DND-41 (cell line): Measurements from ENCODE around the gene FAU.
A peak's percentile ranks its signal among the peaks of the same experiment; 100 is the strongest.

Experiments
- ATAC-seq: fragments of 200-7000 bp; cut with Tn5 transposase; 3 replicates; pipeline ENCODE4 v1.9.1; 2021; ENCODE audit warnings: low read depth; ENCODE audit not compliant: insufficient read depth
- DNase-seq: peaks from one replicate; pipeline ENCODE4 v3.0.0-alpha.2; 2020
- H2AFZ ChIP-seq: 2 replicates; pipeline ENCODE4 v1.6.0; 2012; ENCODE audit warnings: low read depth, low read length
- H3K27ac ChIP-seq: 2 replicates; pipeline ENCODE4 v1.5.1; 2012; ENCODE audit warnings: low read length, inconsistent platforms
- H3K27me3 ChIP-seq: fragments of 200-600 bp; sonication (generic); 2 replicates; pipeline ENCODE4 v1.6.0; 2012; ENCODE audit warnings: low read length, mild to moderate bottlenecking, inconsistent platforms; ENCODE audit not compliant: insufficient read depth, poor library complexity
- H3K36me3 ChIP-seq: 2 replicates; pipeline ENCODE4 v1.5.1; 2012; ENCODE audit warnings: low read length, inconsistent platforms; ENCODE audit not compliant: insufficient read depth
- H3K4me1 ChIP-seq: 2 replicates; pipeline ENCODE4 v1.5.1; 2012; ENCODE audit warnings: mild to moderate bottlenecking, low read length; ENCODE audit not compliant: insufficient read depth
- H3K4me2 ChIP-seq: 2 replicates; pipeline ENCODE4 v1.6.0; 2012; ENCODE audit warnings: mild to moderate bottlenecking, moderate library complexity, low read length, inconsistent platforms; ENCODE audit not compliant: insufficient read depth
- H3K4me3 ChIP-seq, 2 experiments: fragments of 200-600 bp in 1 of 2; shearing (Covaris generic) in 1 of 2; 2 replicates each; pipeline ENCODE4 v1.5.1; 2012 to 2016; ENCODE audit warnings: inconsistent platforms in 2 of 2, low read length in 2 of 2, mild to moderate bottlenecking in 2 of 2, low read depth in 1 of 2, moderate library complexity in 1 of 2
- H3K79me2 ChIP-seq: 2 replicates; pipeline ENCODE4 v1.6.0; 2012; ENCODE audit warnings: low read length, inconsistent platforms; ENCODE audit not compliant: insufficient read depth
- H3K9ac ChIP-seq: 2 replicates; pipeline ENCODE4 v1.6.0; 2012; ENCODE audit warnings: low read depth, mild to moderate bottlenecking, inconsistent platforms, low read length, moderate library complexity
- H3K9me3 ChIP-seq: 2 replicates; pipeline ENCODE4 v1.5.1; 2012; ENCODE audit warnings: low read length, moderate library complexity, mild to moderate bottlenecking, inconsistent platforms; ENCODE audit not compliant: insufficient read depth, severe bottlenecking
- H4K20me1 ChIP-seq: 2 replicates; pipeline ENCODE4 v1.6.0; 2012; ENCODE audit warnings: low read length; ENCODE audit not compliant: insufficient read depth
- EZH2 ChIP-seq: IDR thresholded peaks from 3 replicates; pipeline ENCODE4 v1.6.1; 2012; ENCODE audit warnings: borderline replicate concordance, low read depth, mild to moderate bottlenecking, moderate library complexity, low read length, inconsistent platforms; ENCODE audit not compliant: severe bottlenecking
- TF ChIP-seq, protein P1 (sequence below): IDR thresholded peaks from 2 replicates; pipeline ENCODE4 v1.5.1; 2012; ENCODE audit warnings: borderline replicate concordance, low read length, moderate library complexity, mild to moderate bottlenecking; ENCODE audit not compliant: poor library complexity, severe bottlenecking; ENCODE audit errors: extremely low read depth

Gene FAU

DNA sequence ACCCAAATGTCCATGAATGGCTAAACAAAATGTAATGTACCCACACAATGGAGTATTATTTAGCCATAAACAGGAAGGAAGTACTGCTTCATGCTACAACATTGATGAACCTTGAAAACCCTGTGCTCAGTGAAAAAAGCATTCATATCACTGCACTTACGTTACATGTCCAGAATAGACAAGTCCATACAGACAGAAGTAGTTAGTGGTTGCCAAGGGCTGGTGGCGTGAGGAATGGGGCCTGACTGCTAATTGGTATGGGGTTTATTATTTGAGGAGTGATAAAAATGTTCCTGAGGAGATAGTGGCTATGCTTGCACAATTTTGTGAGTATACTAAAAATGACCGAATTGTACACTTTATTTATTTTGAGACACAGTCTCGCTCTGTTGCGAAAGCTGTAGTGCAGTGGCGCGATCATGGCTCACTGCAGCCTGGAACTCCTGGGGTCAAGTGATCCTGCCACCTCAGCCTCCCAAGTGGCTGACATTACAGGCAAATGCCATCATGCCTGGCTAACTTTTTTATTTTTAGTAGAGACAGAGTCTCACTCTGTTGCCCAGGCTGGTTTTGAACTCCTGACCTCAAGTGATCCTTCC lies 20.1 kb upstream of the FAU start:
- TF ChIP-seq EZH2, result no peak
- TF ChIP-seq, protein P1, sequence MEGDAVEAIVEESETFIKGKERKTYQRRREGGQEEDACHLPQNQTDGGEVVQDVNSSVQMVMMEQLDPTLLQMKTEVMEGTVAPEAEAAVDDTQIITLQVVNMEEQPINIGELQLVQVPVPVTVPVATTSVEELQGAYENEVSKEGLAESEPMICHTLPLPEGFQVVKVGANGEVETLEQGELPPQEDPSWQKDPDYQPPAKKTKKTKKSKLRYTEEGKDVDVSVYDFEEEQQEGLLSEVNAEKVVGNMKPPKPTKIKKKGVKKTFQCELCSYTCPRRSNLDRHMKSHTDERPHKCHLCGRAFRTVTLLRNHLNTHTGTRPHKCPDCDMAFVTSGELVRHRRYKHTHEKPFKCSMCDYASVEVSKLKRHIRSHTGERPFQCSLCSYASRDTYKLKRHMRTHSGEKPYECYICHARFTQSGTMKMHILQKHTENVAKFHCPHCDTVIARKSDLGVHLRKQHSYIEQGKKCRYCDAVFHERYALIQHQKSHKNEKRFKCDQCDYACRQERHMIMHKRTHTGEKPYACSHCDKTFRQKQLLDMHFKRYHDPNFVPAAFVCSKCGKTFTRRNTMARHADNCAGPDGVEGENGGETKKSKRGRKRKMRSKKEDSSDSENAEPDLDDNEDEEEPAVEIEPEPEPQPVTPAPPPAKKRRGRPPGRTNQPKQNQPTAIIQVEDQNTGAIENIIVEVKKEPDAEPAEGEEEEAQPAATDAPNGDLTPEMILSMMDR, result no peak
- Histone ChIP-seq H4K20me1 (no peaks in the 10 kb centered on the region), H3K79me2 (no peaks in the 10 kb centered on the region), H2AFZ (no peak overlapping the region), H3K36me3 (no peaks in the 10 kb centered on the region), H3K4me1 (no peaks in the 10 kb centered on the region), H3K4me2 (no peak overlapping the region), H3K9me3 (peaks cover 4% of the 10 kb centered on the region), H3K27ac (no peak overlapping the region), H3K27me3 (peaks cover 5% of the 10 kb centered on the region), H3K9ac (no peak overlapping the region), H3K4me3 (no peak overlapping the region)
- DNase-seq (no peak), ATAC-seq (no peak)

DNA sequence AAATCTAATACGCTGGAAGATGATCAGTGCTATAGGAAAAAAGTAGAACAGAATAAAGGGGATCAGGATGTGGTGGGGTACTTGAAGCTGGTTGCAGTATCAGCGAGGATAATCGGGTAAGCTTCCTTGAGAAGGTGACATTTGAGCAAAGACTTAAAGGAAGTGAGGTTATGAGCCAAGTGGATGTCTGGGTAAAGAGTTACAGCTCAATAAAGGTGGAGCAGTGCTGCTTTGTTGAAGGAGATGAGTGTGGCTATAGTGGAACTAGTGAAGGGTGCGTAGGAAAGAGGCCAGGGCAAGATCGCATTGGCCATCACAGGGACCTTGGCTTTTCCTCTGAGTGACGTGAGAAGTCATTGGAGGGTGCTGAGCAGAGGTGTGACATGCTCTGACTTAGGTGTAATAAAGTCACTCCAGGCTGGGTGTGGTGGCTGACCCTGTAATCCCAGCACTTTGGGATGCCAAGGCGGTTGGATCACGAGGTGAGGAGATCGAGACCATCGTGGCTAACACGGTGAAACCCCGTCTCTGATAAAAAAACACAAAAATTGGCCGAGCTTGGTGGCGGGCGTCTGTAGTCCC lies 14.7 kb upstream of the FAU start:
- Histone ChIP-seq H3K9me3 (no peaks in the 10 kb centered on the region), H2AFZ (no peak overlapping the region), H3K9ac (no peak overlapping the region), H3K27ac (no peak overlapping the region), H3K4me3 (no peak overlapping the region), H3K27me3 (peaks cover 5% of the 10 kb centered on the region), H3K4me2 (no peak overlapping the region; the same call in 1 of the 2 replicates), H3K4me1 (peaks cover 29% of the 10 kb centered on the region), H3K36me3 (peaks cover 15% of the 10 kb centered on the region), H4K20me1 (peaks cover 17% of the 10 kb centered on the region), H3K79me2 (peaks cover 26% of the 10 kb centered on the region)
- no peak for ATAC-seq
- DNase-seq, result no peak
- no peak for TF ChIP-seq EZH2

DNA sequence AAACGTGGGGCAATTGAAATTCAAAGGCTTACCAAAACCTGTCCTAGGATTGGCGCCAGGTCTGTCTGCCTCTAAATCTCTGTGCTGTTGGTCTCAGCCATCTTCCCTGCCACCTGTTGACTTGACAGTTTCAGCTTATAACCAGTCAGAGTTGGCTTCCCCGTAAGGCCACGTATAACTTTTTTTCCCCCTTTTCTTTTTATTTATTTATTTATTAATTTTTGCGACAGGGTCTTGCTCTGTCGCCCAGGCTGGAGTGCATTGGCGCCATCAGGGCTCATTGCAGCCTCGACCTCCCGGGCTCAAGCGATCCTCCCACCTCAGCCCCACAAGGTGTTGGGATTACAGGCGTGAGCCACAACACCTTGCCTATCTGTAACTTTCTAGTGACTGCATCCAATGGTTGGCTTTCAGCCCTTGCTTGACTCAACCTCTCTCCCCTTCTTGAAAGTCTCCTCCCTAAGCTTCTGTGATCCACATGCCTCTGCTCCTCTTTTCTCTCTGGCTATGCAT lies 13.8 kb upstream of the FAU start:
- peaks cover 24% of the 10 kb centered on the region for H3K36me3 ChIP-seq
- H3K27ac ChIP-seq, result peak overlapping the region; percentile 100
- peak overlapping the region; percentile 71 to 86 for H3K4me3 ChIP-seq
- H3K9me3 ChIP-seq, result no peaks in the 10 kb centered on the region
- ATAC-seq (no peak), DNase-seq (no peak)
- no peak for TF ChIP-seq EZH2
- TF ChIP-seq, protein P1, result no peak
- H3K27me3 ChIP-seq, result peaks cover 5% of the 10 kb centered on the region
- H4K20me1 ChIP-seq, result peaks cover 17% of the 10 kb centered on the region
- peak overlapping the region; percentile 83 for H3K4me2 ChIP-seq
- peak overlapping the region; percentile 82 for H3K9ac ChIP-seq
- H3K79me2 ChIP-seq, result peaks cover 26% of the 10 kb centered on the region
- peaks cover 29% of the 10 kb centered on the region for H3K4me1 ChIP-seq
- peak overlapping the region; percentile 96 for H2AFZ ChIP-seq

DNA sequence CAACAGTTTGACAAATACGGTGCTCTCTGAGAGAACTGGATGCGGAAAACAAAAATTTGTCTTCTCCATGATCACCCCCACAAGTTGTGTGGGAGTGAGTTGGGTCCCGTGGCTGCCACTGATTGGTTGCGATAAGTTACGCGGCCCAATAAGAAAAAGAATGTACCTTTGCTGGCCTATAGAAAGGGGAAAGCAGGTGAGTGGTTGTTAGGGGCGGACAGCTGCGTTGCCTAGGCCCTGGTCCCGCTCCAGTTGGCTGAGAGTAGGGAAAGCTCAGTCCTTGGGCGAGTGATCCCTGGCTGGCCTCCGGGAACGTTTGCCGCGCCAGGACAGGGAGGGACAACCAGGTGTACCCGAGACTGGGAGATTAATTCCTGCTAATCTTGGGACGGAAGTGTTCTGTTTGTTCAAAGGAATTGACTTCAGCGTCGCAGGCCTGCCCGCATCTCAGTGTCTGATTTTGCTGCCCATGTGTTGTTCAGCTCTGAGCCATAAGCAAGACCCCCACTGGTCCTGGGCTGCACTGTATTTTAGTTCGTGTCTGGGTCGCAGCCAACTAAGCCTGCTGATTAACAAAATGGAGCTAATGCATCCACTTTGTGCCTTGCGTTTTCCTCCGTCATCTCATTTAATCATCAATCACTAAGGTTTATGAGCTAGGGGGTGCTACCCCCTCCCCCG lies 13.2 kb upstream of the FAU start:
- H3K27ac ChIP-seq, result peak overlapping the region; percentile 100
- TF ChIP-seq, protein P1, result no peak
- H3K4me3 ChIP-seq, result peak overlapping the region; percentile 71 to 86
- H3K9ac ChIP-seq, result peak overlapping the region; percentile 82
- peaks cover 26% of the 10 kb centered on the region for H3K79me2 ChIP-seq
- H3K9me3 ChIP-seq, result no peaks in the 10 kb centered on the region
- peak overlapping the region; percentile 96 for H2AFZ ChIP-seq
- H4K20me1 ChIP-seq, result peaks cover 17% of the 10 kb centered on the region
- H3K4me2 ChIP-seq, result peak overlapping the region; percentile 83
- peak; percentile 90 for ATAC-seq
- H3K27me3 ChIP-seq, result no peaks in the 10 kb centered on the region
- peaks cover 29% of the 10 kb centered on the region for H3K4me1 ChIP-seq
- DNase-seq, result peak; percentile 90
- peaks cover 30% of the 10 kb centered on the region for H3K36me3 ChIP-seq
